ENCODE data around the gene SPSB2. TPM values are rescaled to one million over a fixed set of nuclear protein-coding genes. Genes with fewer than 3 reads are reported as not detected.

The SPSB2 gene
- total and polyA plus RNA-seq, 9 of the 15 experiments (the other 6 are each of a cell fraction or from before 2014, with no cell fraction given): 0.10 to 10.6 (median 1.9) TPM

DNA sequence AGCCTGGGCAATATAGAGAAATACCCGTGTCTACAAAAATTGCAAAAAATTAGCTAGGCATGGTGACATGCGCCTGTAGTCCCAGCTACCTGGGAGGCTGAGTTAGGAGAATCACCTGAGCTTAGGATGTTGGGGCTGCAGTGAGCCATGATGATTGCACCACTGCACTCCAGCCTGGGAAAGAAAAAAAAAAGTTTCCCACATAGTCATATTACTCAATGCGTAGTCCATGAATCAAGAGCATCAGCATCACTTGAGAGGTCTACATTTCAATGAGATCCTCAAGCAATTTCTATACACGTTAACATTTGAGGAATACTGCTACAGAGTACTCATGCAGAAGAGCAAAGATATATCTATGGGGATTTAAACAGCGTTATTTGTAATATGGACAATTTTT lies 26.3 kb upstream of the SPSB2 start:
- no peaks in the 10 kb centered on the region for H3K27me3 ChIP-seq (ENCODE audit: control insufficient read depth in 2 of 2, insufficient read depth in 2 of 2, low read length in 2 of 2)
- H3K4me2 ChIP-seq (ENCODE audit: insufficient read depth, low read length): peak overlapping the region; percentile 55
- BruUV-seq (replicated peaks): no TSS peak
- intact Hi-C loops (cut with micrococcal nuclease) (no loop called here), in situ Hi-C loops (cut with MboI) (no loop called here)
- H3K9me1 ChIP-seq (ENCODE audit: control insufficient read depth, insufficient read depth, low read length): no peaks in the 10 kb centered on the region
- H4K20me1 ChIP-seq (replicated peaks; ENCODE audit: control insufficient read depth, insufficient read depth, low read length): no peaks in the 10 kb centered on the region
- WGBS (ENCODE audit: insufficient coverage, low coverage, missing lambda C conversion rate): 55% methylated on average over 5 of the region's 5 CpGs
- H3K79me2 ChIP-seq (ENCODE audit: control insufficient read depth, insufficient read depth, low read length): no peaks in the 10 kb centered on the region
- ATAC-seq (no peak), DNase-seq (ENCODE audit: extremely low read depth in 1 of 4, low spot score in 3 of 4) (no peak), FAIRE-seq (no peak)
- no peaks in the 10 kb centered on the region; the same call in 1 of the 2 replicates for H3K9me3 ChIP-seq (replicated peaks; ENCODE audit: control insufficient read depth, insufficient read depth, low read depth, low read length)
- ChIA-PET CTCF (ENCODE audit: low intra/inter-chr PET ratio) (no interaction called here), POLR2A (interaction anchor here (0.6 to 1.1 kb wide), 2 partner anchors 8 to 35 kb away, joined by 3 to 4 read pairs; no protein-coding TSS in a partner anchor)
- H3K4me1 ChIP-seq (replicated peaks in 1 of 2; ENCODE audit: control insufficient read depth in 2 of 2, insufficient read depth in 2 of 2, low read length in 2 of 2): peaks cover 3 to 23% of the 10 kb centered on the region in 2 experiments
- no peak overlapping the region for H3K9ac ChIP-seq (ENCODE audit: insufficient read depth in 1 of 2, low read depth in 2 of 2, low read length in 2 of 2)
- no peak overlapping the region for H3K27ac ChIP-seq (ENCODE audit: extremely low read depth, low read depth, low read length)
- no peak overlapping the region for H3K4me3 ChIP-seq
- no peaks in the 10 kb centered on the region for H3K36me3 ChIP-seq (ENCODE audit: control insufficient read depth, insufficient read depth, low read length)
- H2AFZ ChIP-seq (ENCODE audit: low read depth, low read length): peak overlapping the region; percentile 70
- no peak for TF ChIP-seq BCL6 (CRISPR knock-in tag; IDR thresholded peaks at IDR 0.05)
- no peak for TF ChIP-seq XRCC4 (IDR thresholded peaks at IDR 0.05; ENCODE audit: extremely low read depth, insufficient read depth, insufficient read length)
- no peak for TF ChIP-seq NFE2L1 (tag; IDR thresholded peaks at IDR 0.05; ENCODE audit: borderline replicate concordance, low read depth)
- TF ChIP-seq CAMTA2 (CRISPR knock-in tag; conservative IDR thresholded peaks at IDR 0.05): no peak
- TF ChIP-seq, protein P1, sequence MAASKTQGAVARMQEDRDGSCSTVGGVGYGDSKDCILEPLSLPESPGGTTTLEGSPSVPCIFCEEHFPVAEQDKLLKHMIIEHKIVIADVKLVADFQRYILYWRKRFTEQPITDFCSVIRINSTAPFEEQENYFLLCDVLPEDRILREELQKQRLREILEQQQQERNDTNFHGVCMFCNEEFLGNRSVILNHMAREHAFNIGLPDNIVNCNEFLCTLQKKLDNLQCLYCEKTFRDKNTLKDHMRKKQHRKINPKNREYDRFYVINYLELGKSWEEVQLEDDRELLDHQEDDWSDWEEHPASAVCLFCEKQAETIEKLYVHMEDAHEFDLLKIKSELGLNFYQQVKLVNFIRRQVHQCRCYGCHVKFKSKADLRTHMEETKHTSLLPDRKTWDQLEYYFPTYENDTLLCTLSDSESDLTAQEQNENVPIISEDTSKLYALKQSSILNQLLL (CRISPR knock-in tag; IDR thresholded peaks at IDR 0.05; ENCODE audit: borderline replicate concordance): no peak
- TF ChIP-seq ZNF79 (CRISPR knock-in tag; IDR thresholded peaks at IDR 0.05; ENCODE audit: low read depth): no peak
- TF ChIP-seq RFX5 (IDR thresholded peaks at IDR 0.05; ENCODE audit: low read depth, low read length): no peak
- TF ChIP-seq PTRF (tag; IDR thresholded peaks at IDR 0.05): no peak
- TF ChIP-seq, protein P2, sequence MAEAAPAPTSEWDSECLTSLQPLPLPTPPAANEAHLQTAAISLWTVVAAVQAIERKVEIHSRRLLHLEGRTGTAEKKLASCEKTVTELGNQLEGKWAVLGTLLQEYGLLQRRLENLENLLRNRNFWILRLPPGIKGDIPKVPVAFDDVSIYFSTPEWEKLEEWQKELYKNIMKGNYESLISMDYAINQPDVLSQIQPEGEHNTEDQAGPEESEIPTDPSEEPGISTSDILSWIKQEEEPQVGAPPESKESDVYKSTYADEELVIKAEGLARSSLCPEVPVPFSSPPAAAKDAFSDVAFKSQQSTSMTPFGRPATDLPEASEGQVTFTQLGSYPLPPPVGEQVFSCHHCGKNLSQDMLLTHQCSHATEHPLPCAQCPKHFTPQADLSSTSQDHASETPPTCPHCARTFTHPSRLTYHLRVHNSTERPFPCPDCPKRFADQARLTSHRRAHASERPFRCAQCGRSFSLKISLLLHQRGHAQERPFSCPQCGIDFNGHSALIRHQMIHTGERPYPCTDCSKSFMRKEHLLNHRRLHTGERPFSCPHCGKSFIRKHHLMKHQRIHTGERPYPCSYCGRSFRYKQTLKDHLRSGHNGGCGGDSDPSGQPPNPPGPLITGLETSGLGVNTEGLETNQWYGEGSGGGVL (CRISPR knock-in tag; IDR thresholded peaks at IDR 0.05): no peak
- TF ChIP-seq, protein P3, sequence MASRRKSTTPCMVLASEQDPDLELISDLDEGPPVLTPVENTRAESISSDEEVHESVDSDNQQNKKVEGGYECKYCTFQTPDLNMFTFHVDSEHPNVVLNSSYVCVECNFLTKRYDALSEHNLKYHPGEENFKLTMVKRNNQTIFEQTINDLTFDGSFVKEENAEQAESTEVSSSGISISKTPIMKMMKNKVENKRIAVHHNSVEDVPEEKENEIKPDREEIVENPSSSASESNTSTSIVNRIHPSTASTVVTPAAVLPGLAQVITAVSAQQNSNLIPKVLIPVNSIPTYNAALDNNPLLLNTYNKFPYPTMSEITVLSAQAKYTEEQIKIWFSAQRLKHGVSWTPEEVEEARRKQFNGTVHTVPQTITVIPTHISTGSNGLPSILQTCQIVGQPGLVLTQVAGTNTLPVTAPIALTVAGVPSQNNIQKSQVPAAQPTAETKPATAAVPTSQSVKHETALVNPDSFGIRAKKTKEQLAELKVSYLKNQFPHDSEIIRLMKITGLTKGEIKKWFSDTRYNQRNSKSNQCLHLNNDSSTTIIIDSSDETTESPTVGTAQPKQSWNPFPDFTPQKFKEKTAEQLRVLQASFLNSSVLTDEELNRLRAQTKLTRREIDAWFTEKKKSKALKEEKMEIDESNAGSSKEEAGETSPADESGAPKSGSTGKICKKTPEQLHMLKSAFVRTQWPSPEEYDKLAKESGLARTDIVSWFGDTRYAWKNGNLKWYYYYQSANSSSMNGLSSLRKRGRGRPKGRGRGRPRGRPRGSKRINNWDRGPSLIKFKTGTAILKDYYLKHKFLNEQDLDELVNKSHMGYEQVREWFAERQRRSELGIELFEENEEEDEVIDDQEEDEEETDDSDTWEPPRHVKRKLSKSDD (conservative IDR thresholded peaks at IDR 0.05; ENCODE audit: low read length): no peak
- TF ChIP-seq MIER1 (IDR thresholded peaks at IDR 0.05; ENCODE audit: low read depth): no peak
- no peak for TF ChIP-seq ZBTB17 (CRISPR knock-in tag; IDR thresholded peaks at IDR 0.05)
- TF ChIP-seq CBFA2T3 (IDR thresholded peaks at IDR 0.05): no peak
- no peak for TF ChIP-seq FOXK2 (conservative IDR thresholded peaks at IDR 0.05 in 1 of 2, IDR thresholded peaks at IDR 0.05 in 1 of 2; ENCODE audit: low read depth in 2 of 2)
- no peak for TF ChIP-seq SMARCA4 (IDR thresholded peaks at IDR 0.05)
- TF ChIP-seq ZBTB7A (IDR thresholded peaks at IDR 0.05; ENCODE audit: borderline replicate concordance, control insufficient read depth, low read depth, low read length): no peak

All from K562 (cell line).